ENCODE results near the gene TEK. TPM values are rescaled to one million over a fixed set of nuclear protein-coding genes. Genes with fewer than 3 reads are reported as not detected.

TEK gene
- total and polyA plus RNA-seq, 9 of the 15 experiments (the other 6 are each of a cell fraction or from before 2014, with no cell fraction given), result 0.03 to 0.13 (median 0.06) TPM

DNA sequence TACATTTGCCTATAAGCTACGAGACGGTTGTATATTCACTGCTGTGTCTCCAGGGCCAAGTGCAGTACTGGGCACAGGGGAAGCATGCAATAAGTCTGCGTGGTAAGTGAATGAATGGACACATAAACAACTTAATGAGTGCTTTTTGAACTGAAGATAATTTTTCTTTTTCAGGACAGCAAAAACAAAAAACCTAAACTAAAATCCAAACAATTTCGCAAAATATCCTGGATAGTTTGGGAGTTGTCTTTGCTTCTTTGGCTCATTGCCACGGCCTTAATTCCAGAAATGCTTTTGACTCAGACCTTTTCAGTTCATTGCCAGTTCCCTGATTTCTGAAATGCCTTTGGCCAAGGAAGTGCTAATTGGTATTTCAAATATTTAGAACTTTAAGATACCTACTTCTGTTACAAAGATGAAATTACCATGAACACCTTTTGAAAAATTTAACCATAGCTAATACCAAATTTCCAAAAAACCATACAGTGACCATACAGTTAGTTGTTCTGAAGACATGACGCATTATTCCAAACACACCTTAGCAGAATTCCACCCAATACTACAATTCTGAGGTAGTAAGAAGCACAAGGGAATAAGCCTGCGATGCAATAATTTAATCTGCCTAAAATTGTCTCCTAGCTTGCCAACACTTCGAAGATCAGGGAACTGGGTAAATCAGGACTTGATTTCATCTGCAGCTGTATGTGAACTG lies 42.8 kb downstream of the TEK start:
- Histone ChIP-seq H3K4me2 (ENCODE audit: insufficient read depth, low read length) (no peak overlapping the region), H2AFZ (ENCODE audit: low read depth, low read length) (no peak overlapping the region), H3K9me3 (replicated peaks; ENCODE audit: control insufficient read depth, insufficient read depth, low read depth, low read length) (no peaks in the 10 kb centered on the region), H3K9me1 (ENCODE audit: control insufficient read depth, insufficient read depth, low read length) (no peaks in the 10 kb centered on the region), H3K36me3 (ENCODE audit: control insufficient read depth, insufficient read depth, low read length) (no peaks in the 10 kb centered on the region), H3K27me3 (ENCODE audit: control insufficient read depth in 2 of 2, insufficient read depth in 2 of 2, low read length in 2 of 2) (no peaks in the 10 kb centered on the region), H3K9ac (ENCODE audit: insufficient read depth in 1 of 2, low read depth in 2 of 2, low read length in 2 of 2) (no peak overlapping the region), H3K4me1 (replicated peaks in 1 of 2; ENCODE audit: control insufficient read depth in 2 of 2, insufficient read depth in 2 of 2, low read length in 2 of 2) (no peaks in the 10 kb centered on the region), H3K27ac (ENCODE audit: extremely low read depth, low read depth, low read length) (no peak overlapping the region), H4K20me1 (replicated peaks; ENCODE audit: control insufficient read depth, insufficient read depth, low read length) (no peaks in the 10 kb centered on the region), H3K79me2 (ENCODE audit: control insufficient read depth, insufficient read depth, low read length) (no peaks in the 10 kb centered on the region), H3K4me3 (no peak overlapping the region)
- WGBS (ENCODE audit: insufficient coverage, low coverage, missing lambda C conversion rate), result 0% methylated on average over 5 of the region's 8 CpGs
- ChIA-PET POLR2A (no interaction called here), CTCF (ENCODE audit: low intra/inter-chr PET ratio) (no interaction called here)
- ATAC-seq (no peak), DNase-seq (ENCODE audit: extremely low read depth in 1 of 4, low spot score in 3 of 4) (no peak), FAIRE-seq (no peak)
- TF ChIP-seq BDP1 (IDR thresholded peaks at IDR 0.05; ENCODE audit: insufficient read depth, insufficient read length), result no peak
- no TSS peak for BruUV-seq (replicated peaks)
- intact Hi-C loops (cut with micrococcal nuclease), result no loop called here
- in situ Hi-C loops (cut with MboI), result no loop called here

DNA sequence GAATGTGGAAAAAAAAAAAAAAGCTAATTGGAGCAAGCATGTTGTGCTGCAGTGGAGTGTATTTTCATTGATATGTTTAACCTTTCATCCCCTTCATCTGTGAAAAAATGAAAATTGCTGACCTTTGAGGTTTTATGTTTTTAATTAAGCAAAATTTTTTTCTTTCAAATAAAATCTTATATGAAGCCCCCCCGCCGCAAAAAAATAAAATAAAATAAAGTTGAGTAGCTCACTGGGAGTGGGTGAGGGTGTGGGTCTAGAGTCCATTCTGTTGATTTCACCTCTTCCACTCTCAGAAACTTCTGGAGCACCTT lies 43.3 kb downstream of the TEK start:
- WGBS (ENCODE audit: insufficient coverage, low coverage, missing lambda C conversion rate), result 0% methylated on average over 2 of the region's 2 CpGs
- Histone ChIP-seq H3K4me3 (no peak overlapping the region), H3K4me1 (replicated peaks in 1 of 2; ENCODE audit: control insufficient read depth in 2 of 2, insufficient read depth in 2 of 2, low read length in 2 of 2) (no peaks in the 10 kb centered on the region), H3K36me3 (ENCODE audit: control insufficient read depth, insufficient read depth, low read length) (no peaks in the 10 kb centered on the region), H3K9me3 (replicated peaks; ENCODE audit: control insufficient read depth, insufficient read depth, low read depth, low read length) (no peaks in the 10 kb centered on the region), H3K9me1 (ENCODE audit: control insufficient read depth, insufficient read depth, low read length) (no peaks in the 10 kb centered on the region), H3K27ac (ENCODE audit: extremely low read depth, low read depth, low read length) (no peak overlapping the region), H3K9ac (ENCODE audit: insufficient read depth in 1 of 2, low read depth in 2 of 2, low read length in 2 of 2) (no peak overlapping the region), H2AFZ (ENCODE audit: low read depth, low read length) (no peak overlapping the region), H3K27me3 (ENCODE audit: control insufficient read depth in 2 of 2, insufficient read depth in 2 of 2, low read length in 2 of 2) (no peaks in the 10 kb centered on the region), H3K79me2 (ENCODE audit: control insufficient read depth, insufficient read depth, low read length) (no peaks in the 10 kb centered on the region), H4K20me1 (replicated peaks; ENCODE audit: control insufficient read depth, insufficient read depth, low read length) (no peaks in the 10 kb centered on the region), H3K4me2 (ENCODE audit: insufficient read depth, low read length) (no peak overlapping the region)
- TF ChIP-seq NONO (IDR thresholded peaks at IDR 0.05; ENCODE audit: low read depth in 2 of 2, low read length in 1 of 2) (no peak), ZNF316 (IDR thresholded peaks at IDR 0.05) (0 out of 2 replicates have a peak, but pooled peaks have one; percentile 8)
- FAIRE-seq (no peak), ATAC-seq (no peak), DNase-seq (ENCODE audit: extremely low read depth in 1 of 4, low spot score in 3 of 4) (no peak)
- BruUV-seq (replicated peaks), result no TSS peak
- ChIA-PET POLR2A (no interaction called here), CTCF (ENCODE audit: low intra/inter-chr PET ratio) (no interaction called here)
- in situ Hi-C loops (cut with MboI), result no loop called here
- intact Hi-C loops (cut with micrococcal nuclease), result no loop called here
